Suprapubic skin (tissue), 4 donors: ENCODE measurements around the gene BCS1L. TPM values are rescaled to one million over a fixed set of nuclear protein-coding genes. Genes with fewer than 3 reads are reported as not detected.
"Not testable (repeated sequence)": the region's sequence is repeated elsewhere in the genome, so short reads cannot be mapped to it uniquely, and the experiment has no call there.

Experiments
- DNase-seq, 2 donors: peaks; one replicate each; pipeline ENCODE4 v3.0.0-alpha.2; 2019; ENCODE audit warnings: low spot score in 2 of 2
- H3K27ac ChIP-seq: fragments of 200-600 bp; sonication (generic); one replicate; pipeline ENCODE4 v1.5.1; 2019
- H3K27me3 ChIP-seq: fragments of 200-600 bp; sonication (generic); one replicate; pipeline ENCODE4 v1.5.1; 2019
- H3K36me3 ChIP-seq: fragments of 200-600 bp; sonication (generic); one replicate; pipeline ENCODE4 v1.5.1; 2019
- H3K4me1 ChIP-seq: fragments of 200-600 bp; sonication (generic); one replicate; pipeline ENCODE4 v1.5.1; 2019
- H3K4me3 ChIP-seq: fragments of 200-600 bp; sonication (generic); one replicate; pipeline ENCODE4 v1.5.1; 2019; ENCODE audit warnings: mild to moderate bottlenecking
- H3K9me3 ChIP-seq: fragments of 200-600 bp; sonication (generic); one replicate; pipeline ENCODE4 v1.5.1; 2019
- CTCF ChIP-seq, 2 donors: fragments of 200-600 bp in 1 of 2; fragments of 450-650 bp in 1 of 2; sonication (generic) in 1 of 2; IDR thresholded peaks; one replicate each; pipeline ENCODE4 v1.5.1; 2016 to 2019; ENCODE audit warnings: antibody characterized with exemption in 2 of 2, mild to moderate bottlenecking in 1 of 2, moderate library complexity in 1 of 2
- EP300 ChIP-seq: sonication (generic); formaldehyde crosslinking; IDR thresholded peaks from one replicate; pipeline ENCODE4 v1.6.1; 2017; ENCODE audit warnings: antibody characterized with exemption
- POLR2A ChIP-seq, 2 donors: fragments of 450-650 bp; IDR thresholded peaks; one replicate each; pipeline ENCODE4 v1.6.1; 2017; ENCODE audit warnings: antibody characterized with exemption in 2 of 2, mild to moderate bottlenecking in 2 of 2, moderate library complexity in 2 of 2
- POLR2AphosphoS5 ChIP-seq, 3 donors: sonication (generic); formaldehyde crosslinking; IDR thresholded peaks; one replicate each; pipeline ENCODE4 v1.6.1; 2017; ENCODE audit warnings: antibody characterized with exemption in 3 of 3
- WGBS: methylation state at CpG from one replicate; pipeline ENCODE4 v1.1.5; 2018; 5-methylcytosine and 5-hydroxymethylcytosine counted together
- total RNA-seq, 4 donors: library from RNA; depleted of rRNA; stranded (reverse); fragments of >200 nt; gene quantifications; one replicate each; pipeline ENCODE4 v1.1.0, GENCODE V29; 2016

Gene BCS1L
- total RNA-seq, 4 donors from 2014 or later = 30.3 to 72.8 (median 39.2) TPM

- Histone ChIP-seq H3K9me3 (no peaks in the 10 kb centered on the region), H3K4me3 (peak overlapping the region; percentile 71), H3K27ac (peak overlapping the region; percentile 67), H3K4me1 (peaks cover 19% of the 10 kb centered on the region), H3K36me3 (peaks cover 25% of the 10 kb centered on the region), H3K27me3 (no peaks in the 10 kb centered on the region)
- no peak for DNase-seq
- WGBS = 45% methylated on average over 12 of the region's 12 CpGs
- TF ChIP-seq POLR2A (IDR thresholded peaks at IDR 0.05) = no peak
- no peak for TF ChIP-seq CTCF (IDR thresholded peaks at IDR 0.05)
- TF ChIP-seq POLR2AphosphoS5 (IDR thresholded peaks at IDR 0.05) = no peak
- no peak for TF ChIP-seq EP300
Observed at GRCh38 chr2:218671097-218671653, 11.7 kb downstream of the BCS1L start.

- DNase-seq = peak; percentile 89 to 92
- peaks cover 19% of the 10 kb centered on the region for H3K4me1 ChIP-seq
- peak within 1 kb of the TSS; percentile 71 for H3K4me3 ChIP-seq
- H3K27me3 ChIP-seq = no peaks in the 10 kb centered on the region
- WGBS = under 1% methylated on average over 35 of the region's 49 CpGs
- H3K27ac ChIP-seq = peak within 1 kb of the TSS; percentile 67
- peaks cover 25% of the 10 kb centered on the region for H3K36me3 ChIP-seq
- H3K9me3 ChIP-seq = no peaks in the 10 kb centered on the region
- peak in 1 of 2 donors; percentile 34 for TF ChIP-seq POLR2A (IDR thresholded peaks at IDR 0.05)
- peak in 2 of 3 donors; percentile 6 to 24 for TF ChIP-seq POLR2AphosphoS5 (IDR thresholded peaks at IDR 0.05)
- TF ChIP-seq EP300 = no peak
Observed at GRCh38 chr2:218671654-218672566, 12.4 kb downstream of the BCS1L start, which contains the start of the genes RNF25 and STK36. Gene RNF25, minus strand, starts transcription at chr2:218672002. Its CDS starts 32 bp downstream, at chr2:218671970. Gene STK36, plus strand, starts transcription at chr2:218672086. Its CDS starts 744 bp downstream, at chr2:218672830.

GRCh38 chr2:218679119-218679518 lies 19.6 kb downstream of the BCS1L start:
- Histone ChIP-seq H3K9me3 (no peaks in the 10 kb centered on the region), H3K4me3 (no peak overlapping the region), H3K27ac (no peak overlapping the region), H3K4me1 (no peaks in the 10 kb centered on the region), H3K27me3 (no peaks in the 10 kb centered on the region), H3K36me3 (peaks cover 53% of the 10 kb centered on the region)
- 81% methylated on average over 4 of the region's 4 CpGs for WGBS
- no peak for DNase-seq
- TF ChIP-seq POLR2AphosphoS5 (IDR thresholded peaks at IDR 0.05) (no peak), CTCF (IDR thresholded peaks at IDR 0.05) (no peak), EP300 (no peak), POLR2A (IDR thresholded peaks at IDR 0.05) (no peak)

GRCh38 chr2:218680061-218680460 lies 20.6 kb downstream of the BCS1L start:
- H3K9me3 ChIP-seq = no peaks in the 10 kb centered on the region
- no peaks in the 10 kb centered on the region for H3K4me1 ChIP-seq
- TF ChIP-seq POLR2A (IDR thresholded peaks at IDR 0.05) (no peak), POLR2AphosphoS5 (IDR thresholded peaks at IDR 0.05) (no peak), CTCF (IDR thresholded peaks at IDR 0.05) (no peak), EP300 (no peak)
- H3K27ac ChIP-seq = no peak overlapping the region
- no peak overlapping the region for H3K4me3 ChIP-seq
- DNase-seq = no peak
- peaks cover 53% of the 10 kb centered on the region for H3K36me3 ChIP-seq
- WGBS = 70% methylated on average over 3 of the region's 3 CpGs
- no peaks in the 10 kb centered on the region for H3K27me3 ChIP-seq

- peak; percentile 78 to 82 for TF ChIP-seq CTCF (IDR thresholded peaks at IDR 0.05)
- not testable (repeated sequence) for DNase-seq, H3K27ac ChIP-seq, H3K4me1 ChIP-seq, H3K9me3 ChIP-seq, H3K27me3 ChIP-seq, H3K4me3 ChIP-seq
- H3K36me3 ChIP-seq = peaks cover 19% of the 10 kb centered on the region
- 19% methylated on average over 5 of the region's 5 CpGs for WGBS
Observed at GRCh38 chr2:218687400-218688060, 28.0 kb downstream of the BCS1L start.
